Measurements from ENCODE around the gene MAPK12. TPM values are rescaled to one million over a fixed set of nuclear protein-coding genes. Genes with fewer than 3 reads are reported as not detected.

Gene MAPK12
- total and polyA plus RNA-seq, 10 of the 15 experiments (the other 5 are each of a cell fraction or from before 2014, with no cell fraction given) = 1.1 to 38.9 (median 16.3) TPM

DNA sequence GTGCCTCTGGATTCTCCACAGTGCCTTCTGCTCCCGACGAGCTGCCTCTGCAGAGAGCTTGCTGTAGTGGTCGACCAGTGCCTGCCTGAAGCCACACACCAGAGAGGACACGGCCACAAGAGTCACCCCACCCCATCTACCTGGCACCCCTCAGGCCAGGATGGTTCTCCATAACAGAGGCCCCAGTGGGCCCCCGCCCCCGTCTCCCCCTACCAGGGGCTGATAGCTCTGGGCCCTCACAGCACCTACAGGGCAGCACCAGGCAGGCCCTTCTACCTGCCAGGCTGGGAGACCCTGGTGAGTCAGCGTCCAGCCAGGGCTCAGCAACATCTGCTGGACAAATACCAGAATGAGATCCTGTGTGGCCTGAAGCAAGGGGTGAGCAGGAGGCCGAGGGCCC, 39.0 kb downstream of the MAPK12 start:
- BruUV-seq (replicated peaks) = no TSS peak
- in situ Hi-C loops (cut with MboI) = no loop called here
- SMC1A ChIA-PET (ENCODE audit: uncharacterized antibody, unreplicated experiment) = no interaction called here
- ATAC-seq (no peak), DNase-seq (ENCODE audit: low read depth, low spot score) (no peak), FAIRE-seq (no peak)
- RAD21 ChIA-PET (ENCODE audit: unreplicated experiment) = no interaction called here
- Histone ChIP-seq H3K4me2 (ENCODE audit: control insufficient read depth, insufficient read depth) (no peak overlapping the region), H3K4me1 (ENCODE audit: control insufficient read depth, insufficient read depth, low read length) (no peaks in the 10 kb centered on the region), H2AFZ (ENCODE audit: control insufficient read depth, low read depth, low read length) (no peak overlapping the region), H4K20me1 (ENCODE audit: control insufficient read depth, insufficient read depth) (no peaks in the 10 kb centered on the region), H3K9me3 (replicated peaks; ENCODE audit: control insufficient read depth, insufficient read depth, low read length) (no peaks in the 10 kb centered on the region), H3K27ac (ENCODE audit: control insufficient read depth, insufficient read depth) (no peak overlapping the region), H3K9ac (ENCODE audit: control insufficient read depth, insufficient read depth, low read length) (no peak overlapping the region), H3K36me3 (ENCODE audit: control insufficient read depth in 2 of 2, insufficient read depth in 2 of 2, low read length in 1 of 2) (peaks cover 9 to 54% of the 10 kb centered on the region in 2 experiments; a peak in 3 of 4 replicates), H3K4me3 (no peak overlapping the region), H3K27me3 (replicated peaks in 1 of 2; ENCODE audit: control insufficient read depth in 2 of 2, insufficient read depth in 2 of 2, low read length in 1 of 2) (no peaks in the 10 kb centered on the region), H3K79me2 (ENCODE audit: control insufficient read depth, insufficient read depth, low read length) (no peaks in the 10 kb centered on the region)
- TF ChIP-seq, protein P1, sequence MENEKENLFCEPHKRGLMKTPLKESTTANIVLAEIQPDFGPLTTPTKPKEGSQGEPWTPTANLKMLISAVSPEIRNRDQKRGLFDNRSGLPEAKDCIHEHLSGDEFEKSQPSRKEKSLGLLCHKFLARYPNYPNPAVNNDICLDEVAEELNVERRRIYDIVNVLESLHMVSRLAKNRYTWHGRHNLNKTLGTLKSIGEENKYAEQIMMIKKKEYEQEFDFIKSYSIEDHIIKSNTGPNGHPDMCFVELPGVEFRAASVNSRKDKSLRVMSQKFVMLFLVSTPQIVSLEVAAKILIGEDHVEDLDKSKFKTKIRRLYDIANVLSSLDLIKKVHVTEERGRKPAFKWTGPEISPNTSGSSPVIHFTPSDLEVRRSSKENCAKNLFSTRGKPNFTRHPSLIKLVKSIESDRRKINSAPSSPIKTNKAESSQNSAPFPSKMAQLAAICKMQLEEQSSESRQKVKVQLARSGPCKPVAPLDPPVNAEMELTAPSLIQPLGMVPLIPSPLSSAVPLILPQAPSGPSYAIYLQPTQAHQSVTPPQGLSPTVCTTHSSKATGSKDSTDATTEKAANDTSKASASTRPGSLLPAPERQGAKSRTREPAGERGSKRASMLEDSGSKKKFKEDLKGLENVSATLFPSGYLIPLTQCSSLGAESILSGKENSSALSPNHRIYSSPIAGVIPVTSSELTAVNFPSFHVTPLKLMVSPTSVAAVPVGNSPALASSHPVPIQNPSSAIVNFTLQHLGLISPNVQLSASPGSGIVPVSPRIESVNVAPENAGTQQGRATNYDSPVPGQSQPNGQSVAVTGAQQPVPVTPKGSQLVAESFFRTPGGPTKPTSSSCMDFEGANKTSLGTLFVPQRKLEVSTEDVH (IDR thresholded peaks at IDR 0.05; ENCODE audit: low read depth, partially characterized antibody) = no peak
- TF ChIP-seq SP1 (IDR thresholded peaks at IDR 0.05; ENCODE audit: low read depth, low read length) (no peak), ETV6 (conservative IDR thresholded peaks at IDR 0.05 in 1 of 2, IDR thresholded peaks at IDR 0.05 in 1 of 2; ENCODE audit: borderline replicate concordance in 1 of 2, low read depth in 1 of 2) (no peak), ZNF274 (IDR thresholded peaks at IDR 0.05; ENCODE audit: insufficient read depth, insufficient read length) (no peak), TAF1 (IDR thresholded peaks at IDR 0.05; ENCODE audit: borderline replicate concordance, low read depth, low read length) (no peak), SMC3 (IDR thresholded peaks at IDR 0.05; ENCODE audit: borderline replicate concordance, low read length) (no peak), DPF2 (IDR thresholded peaks at IDR 0.05) (no peak)
- TF ChIP-seq, protein P2, sequence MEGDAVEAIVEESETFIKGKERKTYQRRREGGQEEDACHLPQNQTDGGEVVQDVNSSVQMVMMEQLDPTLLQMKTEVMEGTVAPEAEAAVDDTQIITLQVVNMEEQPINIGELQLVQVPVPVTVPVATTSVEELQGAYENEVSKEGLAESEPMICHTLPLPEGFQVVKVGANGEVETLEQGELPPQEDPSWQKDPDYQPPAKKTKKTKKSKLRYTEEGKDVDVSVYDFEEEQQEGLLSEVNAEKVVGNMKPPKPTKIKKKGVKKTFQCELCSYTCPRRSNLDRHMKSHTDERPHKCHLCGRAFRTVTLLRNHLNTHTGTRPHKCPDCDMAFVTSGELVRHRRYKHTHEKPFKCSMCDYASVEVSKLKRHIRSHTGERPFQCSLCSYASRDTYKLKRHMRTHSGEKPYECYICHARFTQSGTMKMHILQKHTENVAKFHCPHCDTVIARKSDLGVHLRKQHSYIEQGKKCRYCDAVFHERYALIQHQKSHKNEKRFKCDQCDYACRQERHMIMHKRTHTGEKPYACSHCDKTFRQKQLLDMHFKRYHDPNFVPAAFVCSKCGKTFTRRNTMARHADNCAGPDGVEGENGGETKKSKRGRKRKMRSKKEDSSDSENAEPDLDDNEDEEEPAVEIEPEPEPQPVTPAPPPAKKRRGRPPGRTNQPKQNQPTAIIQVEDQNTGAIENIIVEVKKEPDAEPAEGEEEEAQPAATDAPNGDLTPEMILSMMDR (IDR thresholded peaks at IDR 0.05 in 2 of 3, conservative IDR thresholded peaks at IDR 0.05 in 1 of 3; ENCODE audit: control insufficient read depth in 2 of 3, extremely low read depth in 1 of 3, insufficient read depth in 1 of 3, low read depth in 3 of 3, low read length in 3 of 3) = no peak
- TF ChIP-seq, protein P3, sequence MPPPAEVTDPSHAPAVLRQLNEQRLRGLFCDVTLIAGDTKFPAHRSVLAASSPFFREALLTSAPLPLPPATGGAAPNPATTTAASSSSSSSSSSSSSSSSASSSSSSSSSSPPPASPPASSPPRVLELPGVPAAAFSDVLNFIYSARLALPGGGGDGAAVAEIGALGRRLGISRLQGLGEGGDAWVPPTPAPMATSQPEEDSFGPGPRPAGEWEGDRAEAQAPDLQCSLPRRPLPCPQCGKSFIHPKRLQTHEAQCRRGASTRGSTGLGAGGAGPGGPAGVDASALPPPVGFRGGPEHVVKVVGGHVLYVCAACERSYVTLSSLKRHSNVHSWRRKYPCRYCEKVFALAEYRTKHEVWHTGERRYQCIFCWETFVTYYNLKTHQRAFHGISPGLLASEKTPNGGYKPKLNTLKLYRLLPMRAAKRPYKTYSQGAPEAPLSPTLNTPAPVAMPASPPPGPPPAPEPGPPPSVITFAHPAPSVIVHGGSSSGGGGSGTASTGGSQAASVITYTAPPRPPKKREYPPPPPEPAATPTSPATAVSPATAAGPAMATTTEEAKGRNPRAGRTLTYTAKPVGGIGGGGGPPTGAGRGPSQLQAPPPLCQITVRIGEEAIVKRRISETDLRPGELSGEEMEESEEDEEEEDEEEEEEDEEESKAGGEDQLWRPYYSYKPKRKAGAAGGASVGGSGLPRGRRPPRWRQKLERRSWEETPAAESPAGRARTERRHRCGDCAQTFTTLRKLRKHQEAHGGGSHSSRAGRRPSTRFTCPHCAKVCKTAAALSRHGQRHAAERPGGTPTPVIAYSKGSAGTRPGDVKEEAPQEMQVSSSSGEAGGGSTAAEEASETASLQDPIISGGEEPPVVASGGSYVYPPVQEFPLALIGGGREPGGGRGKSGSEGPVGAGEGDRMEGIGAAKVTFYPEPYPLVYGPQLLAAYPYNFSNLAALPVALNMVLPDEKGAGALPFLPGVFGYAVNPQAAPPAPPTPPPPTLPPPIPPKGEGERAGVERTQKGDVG (CRISPR knock-in tag; IDR thresholded peaks at IDR 0.05) = no peak
- POLR2A ChIA-PET = no interaction called here
- CTCF ChIA-PET = interaction anchor here (0.7 kb wide), 1 partner anchor 74 kb away, joined by 3 read pairs; no protein-coding TSS in a partner anchor
- intact Hi-C loops (cut with micrococcal nuclease; ENCODE audit: unreplicated experiment) = no loop called here
- WGBS (ENCODE audit: insufficient coverage, insufficient replicate concordance, low lambda C conversion rate, missing lambda C conversion rate) = 77% methylated on average over 8 of the region's 8 CpGs
